ENCODE results near the gene CACNA1C.

DNA sequence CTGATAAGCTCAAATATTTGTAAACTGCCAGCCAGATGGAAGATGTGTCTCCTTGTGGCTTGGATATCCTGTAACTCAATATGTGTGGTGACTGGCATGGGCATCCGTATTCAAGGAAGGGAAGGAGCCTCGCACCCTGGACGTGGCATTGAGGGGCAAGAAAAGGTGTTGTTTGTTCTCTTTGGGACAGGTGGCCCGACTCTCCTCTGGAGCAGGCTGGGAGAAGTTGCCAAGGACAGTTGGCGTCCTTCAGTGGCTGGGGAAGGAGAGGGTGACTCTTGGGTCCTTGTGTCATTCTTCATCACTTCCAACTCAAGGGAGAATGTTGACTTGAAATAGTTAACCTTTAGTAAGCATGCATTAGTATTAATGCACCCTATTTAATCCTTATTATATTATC, 39.6 kb downstream of the CACNA1C start:
- TF ChIP-seq, protein P1, sequence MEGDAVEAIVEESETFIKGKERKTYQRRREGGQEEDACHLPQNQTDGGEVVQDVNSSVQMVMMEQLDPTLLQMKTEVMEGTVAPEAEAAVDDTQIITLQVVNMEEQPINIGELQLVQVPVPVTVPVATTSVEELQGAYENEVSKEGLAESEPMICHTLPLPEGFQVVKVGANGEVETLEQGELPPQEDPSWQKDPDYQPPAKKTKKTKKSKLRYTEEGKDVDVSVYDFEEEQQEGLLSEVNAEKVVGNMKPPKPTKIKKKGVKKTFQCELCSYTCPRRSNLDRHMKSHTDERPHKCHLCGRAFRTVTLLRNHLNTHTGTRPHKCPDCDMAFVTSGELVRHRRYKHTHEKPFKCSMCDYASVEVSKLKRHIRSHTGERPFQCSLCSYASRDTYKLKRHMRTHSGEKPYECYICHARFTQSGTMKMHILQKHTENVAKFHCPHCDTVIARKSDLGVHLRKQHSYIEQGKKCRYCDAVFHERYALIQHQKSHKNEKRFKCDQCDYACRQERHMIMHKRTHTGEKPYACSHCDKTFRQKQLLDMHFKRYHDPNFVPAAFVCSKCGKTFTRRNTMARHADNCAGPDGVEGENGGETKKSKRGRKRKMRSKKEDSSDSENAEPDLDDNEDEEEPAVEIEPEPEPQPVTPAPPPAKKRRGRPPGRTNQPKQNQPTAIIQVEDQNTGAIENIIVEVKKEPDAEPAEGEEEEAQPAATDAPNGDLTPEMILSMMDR (IDR thresholded peaks at IDR 0.05): no peak
- no peak for TF ChIP-seq POLR2A (IDR thresholded peaks at IDR 0.05)
- no peak for TF ChIP-seq EP300 (IDR thresholded peaks at IDR 0.05)

All from tibial nerve (tissue), 4 donors.